Activated CD8-positive, alpha-beta memory T cell treated with anti-CD3 and anti-CD28 coated beads, Interleukin-2, amount 10 ng/mL, durations not matched to agents 7 days and 5 days (primary cell): ENCODE measurements around the gene TMEM225B. TPM values are rescaled to one million over a fixed set of nuclear protein-coding genes. Genes with fewer than 3 reads are reported as not detected.
"Not testable (repeated sequence)": the region's sequence is repeated elsewhere in the genome, so short reads cannot be mapped to it uniquely, and the experiment has no call there.

ENCODE experiments used
- ATAC-seq: fragments of 150-1000 bp; cut with Tn5 transposase; one replicate; pipeline ENCODE4 v1.10.0; 2021; ENCODE audit warnings: moderate library complexity
- CTCF ChIA-PET: fragments of 350-600 bp; sonication (Branson Sonifier 250); formaldehyde crosslinking; loops from one replicate; lab custom pipeline; 2021; ENCODE audit warnings: antibody characterized with exemption; lab: Charles Lee
- DNase-seq: peaks from one replicate; pipeline ENCODE4 v3.0.0-alpha.2; 2020
- H3K27ac Mint-ChIP-seq: one replicate; pipeline ENCODE4 v1.8.0; 2021; ENCODE audit warnings: mild to moderate bottlenecking, mixed read lengths
- H3K27me3 Mint-ChIP-seq: one replicate; pipeline ENCODE4 v1.8.0; 2021; ENCODE audit warnings: mixed read lengths
- H3K36me3 Mint-ChIP-seq: one replicate; pipeline ENCODE4 v1.8.0; 2021; ENCODE audit warnings: mild to moderate bottlenecking, mixed read lengths
- H3K4me1 Mint-ChIP-seq: one replicate; pipeline ENCODE4 v1.8.0; 2021; ENCODE audit warnings: mixed read lengths
- H3K4me3 Mint-ChIP-seq: one replicate; pipeline ENCODE4 v1.8.0; 2021; ENCODE audit warnings: mild to moderate bottlenecking, moderate library complexity, mixed read lengths
- H3K9me3 Mint-ChIP-seq: one replicate; pipeline ENCODE4 v1.8.0; 2022; ENCODE audit warnings: low read depth, mixed read lengths
- total RNA-seq, 2 experiments: library from RNA; stranded (reverse); gene quantifications; one replicate each; pipeline ENCODE4 v1.2.3, GENCODE V29; 2021

Gene TMEM225B
- total RNA-seq, 2 experiments from 2014 or later = 2.3 TPM; not detected in 1

- H3K4me1 Mint-ChIP-seq = peaks cover 78% of the 10 kb centered on the region
- peaks cover 82% of the 10 kb centered on the region for H3K36me3 Mint-ChIP-seq
- DNase-seq = no peak
- H3K27ac Mint-ChIP-seq = peak overlapping the region; percentile 96
- CTCF ChIA-PET = no interaction called here
- H3K4me3 Mint-ChIP-seq = no peak overlapping the region
- no peak for ATAC-seq
- no peaks in the 10 kb centered on the region for H3K27me3 Mint-ChIP-seq
- H3K9me3 Mint-ChIP-seq = no peaks in the 10 kb centered on the region
Measured at GRCh38 chr7:99622596-99622995, 24.5 kb downstream of the TMEM225B start.

DNA sequence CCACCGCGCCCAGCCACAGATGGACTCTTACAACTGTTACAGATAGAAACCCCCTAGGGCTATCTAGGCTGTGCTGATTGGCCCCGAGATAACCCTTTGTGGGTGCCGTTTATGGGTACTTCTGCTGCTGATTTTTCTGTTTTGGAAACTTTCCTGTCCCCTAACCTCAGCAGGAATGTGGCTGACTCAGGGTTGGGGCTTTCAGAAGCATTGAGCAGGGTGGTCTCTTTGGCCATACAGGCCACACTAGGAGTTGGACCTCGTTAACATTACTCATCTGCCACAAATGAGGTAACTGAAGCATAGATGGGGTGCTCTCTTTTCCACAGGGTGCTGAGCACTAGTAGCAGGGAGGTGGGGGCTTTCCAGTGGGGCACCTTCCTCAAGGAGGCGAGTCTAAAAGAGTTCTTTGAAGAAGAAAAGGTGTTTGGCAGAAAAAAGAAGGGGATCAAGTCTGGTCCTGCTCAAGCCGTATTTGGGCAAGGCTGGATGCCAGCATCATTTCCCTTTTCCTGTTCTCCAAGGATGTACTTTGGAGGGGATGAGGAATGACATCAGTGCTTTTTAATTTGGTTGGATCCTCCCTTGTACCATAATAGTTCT is 25.1 kb downstream of the TMEM225B start:
- CTCF ChIA-PET = interaction anchor here (0.6 to 1.6 kb wide), 3 partner anchors 7 to 374 kb away, joined by 3 to 10 read pairs (median 3); partner anchors contain the start of gene ZSCAN25
- peaks cover 72% of the 10 kb centered on the region for H3K4me1 Mint-ChIP-seq

GRCh38 chr7:99623702-99624447 is 25.8 kb downstream of the TMEM225B start:
- H3K36me3 Mint-ChIP-seq = peaks cover 81% of the 10 kb centered on the region
- DNase-seq = peak; percentile 64
- H3K27ac Mint-ChIP-seq = peak overlapping the region; percentile 96
- H3K4me3 Mint-ChIP-seq = peak overlapping the region; percentile 78
- no peaks in the 10 kb centered on the region for H3K27me3 Mint-ChIP-seq
- no peaks in the 10 kb centered on the region for H3K9me3 Mint-ChIP-seq
- peak; percentile 32 for ATAC-seq
- CTCF ChIA-PET = interaction anchor here (0.6 to 1.6 kb wide), 7 partner anchors 8 to 373 kb away, joined by 3 to 10 read pairs (median 3); partner anchors contain the start of genes BUD31, PDAP1, TRIM4 and ZSCAN25
- H3K4me1 Mint-ChIP-seq = peaks cover 65% of the 10 kb centered on the region

More for the DNA sequence above, 25.1 kb downstream of the TMEM225B start:
- peaks cover 81% of the 10 kb centered on the region for H3K36me3 Mint-ChIP-seq
- H3K4me3 Mint-ChIP-seq = peak overlapping the region; percentile 78
- ATAC-seq = peak; percentile 25
- peak; percentile 61 for DNase-seq
- no peaks in the 10 kb centered on the region for H3K9me3 Mint-ChIP-seq
- no peaks in the 10 kb centered on the region for H3K27me3 Mint-ChIP-seq
- peak overlapping the region; percentile 96 for H3K27ac Mint-ChIP-seq

- no peaks in the 10 kb centered on the region for H3K9me3 Mint-ChIP-seq
- peaks cover 60% of the 10 kb centered on the region for H3K4me1 Mint-ChIP-seq
- H3K4me3 Mint-ChIP-seq = peak overlapping the region; percentile 78
- H3K36me3 Mint-ChIP-seq = peaks cover 79% of the 10 kb centered on the region
- ATAC-seq = peak; percentile 87
- no peaks in the 10 kb centered on the region for H3K27me3 Mint-ChIP-seq
- peak overlapping the region; percentile 96 for H3K27ac Mint-ChIP-seq
- peak; percentile 95 for DNase-seq
- CTCF ChIA-PET = interaction anchor here (1.0 to 1.6 kb wide), 6 partner anchors 9 to 295 kb away, joined by 3 to 10 read pairs (median 4); partner anchors contain the start of genes BUD31, PDAP1, TRIM4 and ZSCAN25
Measured at GRCh38 chr7:99624484-99624883, 26.4 kb downstream of the TMEM225B start.

GRCh38 chr7:99625321-99625720 is 27.3 kb downstream of the TMEM225B start:
- H3K27me3 Mint-ChIP-seq = no peaks in the 10 kb centered on the region

DNA sequence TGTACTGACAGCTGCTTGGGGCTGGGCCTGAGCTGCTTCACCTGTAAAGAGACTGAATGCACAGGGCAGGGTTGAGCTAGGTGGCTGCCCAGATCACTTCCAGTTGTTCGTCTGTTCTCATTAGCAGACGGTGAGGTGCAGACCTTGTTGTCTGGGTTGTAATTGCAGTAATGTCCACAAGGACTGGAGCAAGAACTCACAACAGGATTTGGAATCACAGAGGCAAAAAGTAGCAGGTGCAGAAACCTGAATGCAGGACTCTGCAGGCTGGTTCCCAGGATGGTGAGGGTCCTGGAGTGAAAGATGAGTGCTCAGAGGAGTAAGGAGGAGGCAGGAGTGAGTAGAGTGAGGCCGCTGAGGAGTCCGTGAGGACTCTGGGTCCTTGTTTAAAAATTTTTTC is 27.9 kb downstream of the TMEM225B start:
- no peak overlapping the region for H3K4me3 Mint-ChIP-seq
- no peaks in the 10 kb centered on the region for H3K27me3 Mint-ChIP-seq
- no peak for DNase-seq
- no peaks in the 10 kb centered on the region for H3K9me3 Mint-ChIP-seq
- peak overlapping the region; percentile 96 for H3K27ac Mint-ChIP-seq
- CTCF ChIA-PET = no interaction called here
- H3K36me3 Mint-ChIP-seq = peaks cover 79% of the 10 kb centered on the region
- H3K4me1 Mint-ChIP-seq = peaks cover 61% of the 10 kb centered on the region
- ATAC-seq = no peak

More at GRCh38 chr7:99625321-99625720, 27.3 kb downstream of the TMEM225B start:
- peak overlapping the region; percentile 96 for H3K27ac Mint-ChIP-seq
- peak overlapping the region; percentile 78 for H3K4me3 Mint-ChIP-seq
- no peaks in the 10 kb centered on the region for H3K9me3 Mint-ChIP-seq
- CTCF ChIA-PET = interaction anchor here (1.2 kb wide), 1 partner anchor 100 kb away, joined by 4 read pairs; no protein-coding TSS in a partner anchor
- H3K4me1 Mint-ChIP-seq = peaks cover 57% of the 10 kb centered on the region
- no peak for DNase-seq
- ATAC-seq = no peak
- H3K36me3 Mint-ChIP-seq = peaks cover 79% of the 10 kb centered on the region

DNA sequence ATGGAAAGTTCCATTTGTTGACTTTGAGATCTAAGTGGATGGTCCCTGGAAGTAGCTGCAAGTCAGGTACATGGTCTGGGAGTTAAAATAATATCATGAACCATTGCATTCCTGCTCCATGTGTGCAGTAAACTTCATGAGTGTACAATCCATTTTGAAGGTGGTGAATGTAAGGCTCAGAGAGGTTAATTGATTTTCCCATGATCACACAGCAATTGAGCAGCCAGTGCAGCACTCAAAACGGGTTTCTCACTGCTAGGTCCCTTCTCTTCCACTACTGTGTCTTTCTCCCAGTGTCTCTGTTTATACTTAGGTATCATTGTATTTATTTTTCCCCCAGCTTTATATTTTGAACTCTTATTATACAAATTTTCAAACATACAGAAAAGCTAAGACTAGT is 28.6 kb downstream of the TMEM225B start:
- Mint-ChIP-seq H3K27me3 (no peaks in the 10 kb centered on the region), H3K4me3 (no peak overlapping the region), H3K4me1 (peaks cover 62% of the 10 kb centered on the region), H3K9me3 (no peaks in the 10 kb centered on the region), H3K36me3 (peaks cover 78% of the 10 kb centered on the region), H3K27ac (peak overlapping the region; percentile 96)
- CTCF ChIA-PET = interaction anchor here (1.0 kb wide), 1 partner anchor 24 kb away, joined by 3 read pairs; no protein-coding TSS in a partner anchor
- ATAC-seq (no peak), DNase-seq (no peak)

DNA sequence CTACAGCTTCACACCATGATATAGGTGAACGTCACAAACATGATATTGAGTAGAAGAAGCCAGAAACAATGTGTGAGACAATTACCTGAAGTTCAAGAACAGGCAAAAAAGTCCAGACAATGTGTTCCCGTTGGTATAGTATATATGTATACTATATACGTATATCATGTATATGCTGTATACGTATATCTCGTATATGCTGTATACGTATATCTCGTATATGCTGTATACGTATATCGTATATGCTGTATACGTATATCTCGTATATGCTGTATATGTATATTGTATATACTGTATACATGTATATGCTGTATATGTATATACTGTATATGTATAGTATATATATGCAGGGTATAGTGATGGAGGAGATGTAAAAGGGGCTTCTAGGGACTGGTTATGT is 29.4 kb downstream of the TMEM225B start:
- CTCF ChIA-PET = no interaction called here
- no peak overlapping the region for H3K4me3 Mint-ChIP-seq
- DNase-seq (no peak), ATAC-seq (no peak)
- H3K9me3 Mint-ChIP-seq = no peaks in the 10 kb centered on the region
- H3K36me3 Mint-ChIP-seq = peaks cover 76% of the 10 kb centered on the region
- H3K4me1 Mint-ChIP-seq = peaks cover 61% of the 10 kb centered on the region
- no peak overlapping the region for H3K27ac Mint-ChIP-seq
- H3K27me3 Mint-ChIP-seq = no peaks in the 10 kb centered on the region

- Mint-ChIP-seq H3K9me3 (no peaks in the 10 kb centered on the region), H3K4me3 (no peak overlapping the region), H3K27me3 (no peaks in the 10 kb centered on the region), H3K36me3 (peaks cover 71% of the 10 kb centered on the region), H3K4me1 (peaks cover 49% of the 10 kb centered on the region), H3K27ac (peak overlapping the region; percentile 61)
- DNase-seq (no peak), ATAC-seq (no peak)
- CTCF ChIA-PET = no interaction called here
Measured at GRCh38 chr7:99628471-99629465, 30.7 kb downstream of the TMEM225B start.

- Mint-ChIP-seq H3K9me3 (no peaks in the 10 kb centered on the region), H3K36me3 (peaks cover 62% of the 10 kb centered on the region), H3K27me3 (no peaks in the 10 kb centered on the region), H3K4me3 (no peak overlapping the region), H3K27ac (no peak overlapping the region), H3K4me1 (peaks cover 40% of the 10 kb centered on the region)
- DNase-seq (no peak), ATAC-seq (no peak)
- CTCF ChIA-PET = no interaction called here
Measured at GRCh38 chr7:99629643-99630042, 31.6 kb downstream of the TMEM225B start.

GRCh38 chr7:99631295-99632109 is 33.4 kb downstream of the TMEM225B start:
- Mint-ChIP-seq H3K27ac (peak overlapping the region; percentile 71), H3K4me1 (peaks cover 21% of the 10 kb centered on the region), H3K27me3 (no peaks in the 10 kb centered on the region), H3K36me3 (peaks cover 49% of the 10 kb centered on the region), H3K9me3 (no peaks in the 10 kb centered on the region), H3K4me3 (no peak overlapping the region)
- CTCF ChIA-PET = interaction anchor here (1.2 to 1.7 kb wide), 3 partner anchors 10 to 282 kb away, joined by 4 to 7 read pairs (median 4); partner anchors contain the start of gene ZSCAN25
- DNase-seq = no peak
- peak; percentile 60 for ATAC-seq

DNA sequence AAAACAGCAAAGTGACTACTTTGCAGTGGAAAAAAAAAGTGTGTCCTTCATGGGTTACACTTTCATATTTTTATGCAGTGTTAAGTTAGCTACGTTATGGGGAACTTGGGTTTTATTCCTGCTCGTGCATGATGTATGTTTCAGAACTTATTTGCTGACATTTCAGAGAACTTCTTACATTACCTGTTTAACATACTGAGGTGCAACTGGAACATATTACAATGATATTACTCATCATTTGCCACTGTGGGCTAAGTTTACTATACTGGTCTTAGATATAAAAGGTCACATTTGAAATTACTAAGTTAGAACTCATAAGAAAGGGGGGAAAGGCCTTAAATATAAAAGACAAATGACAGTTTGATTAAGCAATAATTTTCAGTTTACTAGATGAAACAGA is 39.3 kb downstream of the TMEM225B start:
- CTCF ChIA-PET, H3K4me3 Mint-ChIP-seq, H3K4me1 Mint-ChIP-seq, ATAC-seq, DNase-seq, H3K27me3 Mint-ChIP-seq, H3K27ac Mint-ChIP-seq, H3K9me3 Mint-ChIP-seq: not testable (repeated sequence)
- H3K36me3 Mint-ChIP-seq = peaks cover 37% of the 10 kb centered on the region
